HT1080 (cell line): ENCODE data around the gene NFIC. TPM values are rescaled to one million over a fixed set of nuclear protein-coding genes. Genes with fewer than 3 reads are reported as not detected.
A peak's percentile ranks its signal among the peaks of the same experiment; 100 is the strongest.
"Not testable (repeated sequence)": the region's sequence is repeated elsewhere in the genome, so short reads cannot be mapped to it uniquely, and the experiment has no call there.

Experiments used
- DNase-seq: peaks from one replicate; pipeline ENCODE4 v3.0.0-alpha.2; 2015; ENCODE audit warnings: low read depth
- total RNA-seq: library from RNA; depleted of rRNA; stranded (reverse); fragments of >200 nt; shearing (Covaris generic); gene quantifications from 2 replicates; pipeline ENCODE4 v1.2.3, GENCODE V29; 2014

The NFIC gene
- total RNA-seq, 1 experiment from 2014 or later, result 33.2 TPM

DNA sequence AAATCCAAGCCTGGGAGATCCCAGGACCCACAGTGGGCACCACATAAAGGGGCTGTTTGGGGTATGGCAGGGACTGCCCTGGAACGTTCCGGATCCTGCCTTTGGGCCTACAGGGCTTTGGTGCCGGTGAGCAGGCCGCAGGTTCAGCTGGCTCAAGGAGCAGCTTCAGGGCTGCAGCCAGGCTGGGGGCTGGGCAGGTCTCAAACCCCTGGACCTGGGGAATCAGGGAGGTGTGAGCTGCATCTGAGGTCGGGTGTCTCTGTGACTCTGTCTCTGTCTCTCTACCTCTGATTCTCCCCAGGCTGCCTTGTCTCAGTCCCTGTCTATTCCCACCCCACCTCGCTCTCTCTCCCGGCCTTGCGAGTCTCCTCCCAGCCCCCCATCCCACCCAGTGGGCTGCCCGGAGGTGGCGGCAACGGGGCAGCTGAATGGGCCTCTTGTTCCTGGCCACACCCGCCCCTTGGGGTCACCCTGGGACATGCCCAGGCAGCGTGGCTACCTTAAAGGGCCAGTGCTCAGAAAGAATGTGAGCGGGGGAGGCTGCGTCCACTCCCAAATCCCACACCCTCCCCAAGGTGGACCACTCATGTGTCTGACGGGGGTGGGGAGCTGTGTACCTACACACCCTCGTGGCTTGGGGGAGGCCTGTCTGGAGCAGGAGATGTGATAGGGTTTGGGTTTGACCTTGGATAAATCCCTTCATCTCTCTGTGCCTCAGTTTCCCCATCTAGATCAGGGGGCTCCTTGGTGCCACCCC lies 31.1 kb downstream of the NFIC start:
- peak; percentile 63 for DNase-seq

DNA sequence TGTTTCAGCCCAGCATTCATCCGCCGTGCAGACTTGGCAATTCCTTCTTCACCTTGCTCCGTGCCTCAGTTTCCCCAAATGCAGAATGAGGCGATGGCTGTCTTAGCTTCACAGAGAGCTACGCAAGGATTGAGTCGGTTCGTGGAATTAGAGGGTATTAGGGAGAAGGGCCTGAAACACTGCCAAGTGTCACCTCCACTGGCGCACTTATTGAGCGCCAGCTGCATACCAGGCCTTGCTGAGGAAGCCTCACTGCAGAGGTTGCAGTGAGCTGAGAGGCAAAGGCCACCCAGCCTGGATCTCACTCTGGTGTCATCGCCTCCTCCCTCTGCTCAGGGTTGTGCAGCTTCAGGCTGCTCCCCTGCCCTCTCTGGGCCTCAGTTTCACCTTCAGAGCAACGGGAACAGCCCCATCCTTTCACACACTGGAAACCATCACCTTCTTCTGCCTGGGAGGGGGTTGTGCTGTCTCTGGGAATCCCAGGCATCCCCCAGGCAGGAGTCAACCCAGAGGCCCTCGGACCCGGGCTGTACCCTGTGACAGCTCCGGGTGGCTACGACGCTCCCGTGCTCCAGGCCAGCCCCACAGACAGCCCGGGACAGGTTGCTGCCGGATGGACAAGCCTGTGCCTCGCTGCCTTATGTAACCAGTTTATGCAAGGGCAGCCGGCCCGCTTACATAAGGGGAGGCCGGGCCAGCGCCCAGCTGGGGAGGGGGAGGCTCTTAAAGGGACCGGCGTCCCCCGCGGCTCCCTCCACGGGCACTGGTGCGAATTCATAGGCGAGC lies 31.9 kb downstream of the NFIC start:
- no peak for DNase-seq

GRCh38 chr19:3398900-3399278 lies 32.5 kb downstream of the NFIC start:
- DNase-seq, result no peak

DNA sequence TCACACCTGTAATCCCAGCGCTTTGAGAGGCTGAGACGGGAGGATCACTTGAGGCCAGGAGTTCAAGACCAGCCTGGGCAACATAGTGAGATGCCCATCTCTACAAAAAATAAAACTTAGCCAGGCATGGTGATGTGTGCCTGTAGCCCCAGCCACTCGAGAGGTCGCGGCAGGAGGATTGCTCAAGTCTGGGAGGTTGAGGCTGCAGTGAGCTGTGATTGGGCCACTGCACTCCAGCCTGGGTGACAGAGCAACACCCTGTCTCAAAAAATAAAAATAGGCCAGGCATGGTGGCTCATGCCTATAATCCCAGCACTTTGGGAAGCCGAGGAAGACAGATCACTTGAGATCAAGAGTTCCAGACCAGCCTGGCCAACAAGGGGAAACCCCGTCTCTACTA lies 32.9 kb downstream of the NFIC start:
- not testable (repeated sequence) for DNase-seq

DNA sequence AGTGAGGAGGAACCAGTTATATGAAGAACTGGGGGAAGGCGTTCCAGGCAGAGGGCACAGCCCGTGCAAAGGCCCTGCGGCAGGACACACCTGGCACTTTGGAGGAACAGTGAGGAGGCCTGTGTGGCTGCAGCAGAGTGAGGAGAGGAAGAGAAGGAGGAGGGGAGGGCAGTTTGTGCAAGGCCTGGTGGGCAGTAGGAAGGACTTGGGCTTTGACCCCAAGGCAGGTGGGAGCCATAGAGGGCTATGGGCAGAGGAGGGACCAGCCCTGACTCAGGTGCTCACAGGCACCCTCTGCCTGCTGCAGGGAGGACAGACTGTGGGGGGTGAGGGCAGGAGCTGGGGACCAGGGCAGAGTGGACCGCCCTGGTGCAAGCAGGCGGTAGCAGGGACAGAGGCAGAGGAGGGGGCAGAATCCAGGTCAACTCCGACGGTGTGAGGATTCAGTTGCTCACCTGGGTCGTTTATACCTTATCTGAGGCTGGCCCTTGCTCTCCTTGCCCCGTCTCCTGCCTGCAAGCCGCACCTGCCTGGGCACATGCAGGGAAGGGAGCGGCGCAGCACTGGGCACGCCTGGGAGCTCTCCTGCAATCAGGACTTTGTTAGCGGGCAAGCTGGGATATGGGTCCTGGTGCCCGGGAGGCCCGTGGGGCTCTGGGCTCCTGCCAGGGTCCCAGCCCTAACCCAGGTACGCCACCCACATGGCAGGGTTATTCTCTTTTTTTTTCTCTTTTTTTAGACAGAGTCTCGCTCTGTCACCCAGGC lies 34.8 kb downstream of the NFIC start:
- DNase-seq, result no peak

DNA sequence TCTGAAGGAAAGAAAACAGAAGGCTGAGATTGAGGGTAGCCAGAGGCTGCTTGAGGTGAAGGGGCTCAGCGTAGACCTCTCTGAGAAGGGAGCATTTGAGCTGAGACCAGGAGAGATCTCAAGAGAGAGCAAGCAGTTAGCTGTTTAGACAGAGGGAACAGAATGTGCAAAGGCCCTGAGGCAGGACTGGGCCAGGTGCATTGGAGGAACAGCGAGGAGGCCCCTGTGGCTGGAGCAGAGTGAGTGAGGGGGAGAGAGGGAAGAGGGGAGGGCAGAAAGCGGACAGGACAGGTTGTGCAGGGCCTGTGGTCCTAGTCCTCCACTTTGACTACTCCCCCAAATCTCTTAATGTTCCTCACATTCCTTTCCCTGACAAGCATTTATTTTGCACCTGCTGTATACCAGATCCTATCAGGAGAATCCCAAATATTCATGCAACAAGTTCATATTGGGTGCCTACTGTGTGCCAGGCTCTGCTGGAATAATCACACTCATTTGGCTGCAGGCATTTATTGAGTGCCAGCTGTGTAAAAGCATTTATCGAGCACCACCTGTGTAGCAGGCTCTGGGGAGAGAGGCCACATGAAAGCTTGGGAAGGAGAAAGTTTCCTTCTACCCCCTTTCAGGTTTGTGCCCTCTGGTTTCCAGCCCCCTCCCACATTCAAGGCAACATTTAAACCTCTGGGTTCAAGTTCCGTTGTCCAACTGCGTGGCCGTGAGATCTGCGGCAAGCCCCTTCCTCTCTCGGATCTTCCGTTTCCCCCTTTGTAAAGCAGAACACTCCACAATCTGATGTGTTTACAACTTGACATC lies 36.5 kb downstream of the NFIC start:
- DNase-seq, result no peak

- DNase-seq, result no peak
Measured at GRCh38 chr19:3403489-3404323, 37.3 kb downstream of the NFIC start.

DNA sequence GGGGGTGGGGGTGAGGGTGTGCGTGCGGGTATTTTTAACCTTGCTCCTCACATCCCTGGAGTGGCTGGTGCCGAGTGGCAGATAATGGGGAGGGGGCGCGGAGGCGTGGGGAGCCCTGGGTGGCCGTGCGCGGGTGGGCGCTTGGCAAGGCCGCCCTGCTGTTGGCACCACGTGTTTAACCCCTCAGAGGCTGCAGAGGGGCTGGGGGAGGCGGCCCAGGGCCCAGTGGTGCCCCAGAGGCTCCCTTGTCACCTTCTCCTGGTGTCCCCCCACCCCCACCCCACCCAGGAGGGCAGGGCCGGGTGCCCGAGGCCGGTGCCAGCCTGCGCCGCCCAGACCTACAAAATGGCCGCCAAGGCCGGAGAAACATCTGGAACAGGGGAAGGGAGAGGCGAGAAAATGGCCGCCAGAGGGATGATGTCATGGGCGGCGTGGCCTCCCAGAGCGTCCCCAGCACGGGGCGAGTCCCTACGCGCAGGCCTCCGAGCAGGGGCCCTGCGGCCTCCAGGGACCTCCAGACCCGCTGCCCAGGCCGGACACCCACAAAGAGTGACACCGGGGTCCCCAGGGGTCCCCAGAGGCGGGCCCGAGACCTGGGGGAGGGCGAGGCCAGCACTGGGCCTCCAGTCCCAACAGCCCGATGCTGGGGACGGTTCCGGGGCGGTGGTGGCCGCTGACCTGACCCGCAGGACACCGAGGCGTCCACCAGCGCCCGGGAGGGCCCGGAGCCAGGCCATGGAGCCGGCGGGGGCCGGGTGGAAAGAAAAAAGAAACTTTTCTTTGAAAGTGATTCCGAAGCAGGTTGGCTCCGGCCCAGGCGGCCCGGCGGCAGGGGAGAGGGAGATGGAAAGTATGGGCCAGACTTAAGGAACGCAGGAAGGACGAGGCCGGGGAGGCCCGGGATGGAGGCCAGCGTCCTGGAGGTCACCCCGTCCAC lies 38.2 kb downstream of the NFIC start:
- DNase-seq, result no peak

DNA sequence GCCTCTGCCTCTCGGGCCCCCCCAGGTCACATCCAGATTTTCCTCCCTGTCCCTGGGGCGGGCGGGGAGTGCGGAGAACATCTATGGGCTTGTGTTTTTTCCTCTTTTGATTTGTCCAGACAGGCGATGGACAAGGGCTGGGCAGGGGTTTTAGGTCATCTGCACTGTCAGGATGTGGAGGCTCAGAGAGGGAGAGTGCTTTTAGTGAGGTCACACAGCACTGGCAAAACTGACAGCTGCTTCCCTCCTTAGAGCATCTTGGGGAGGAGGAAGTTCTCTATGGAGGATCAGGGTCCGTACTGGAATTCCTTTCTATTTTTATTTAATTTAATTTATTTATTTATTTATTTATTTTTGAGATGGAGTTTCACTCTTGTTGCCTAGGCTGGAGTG lies 38.9 kb downstream of the NFIC start:
- DNase-seq, result no peak

- no peak for DNase-seq
Measured at GRCh38 chr19:3406571-3407111, 40.3 kb downstream of the NFIC start.

- no peak for DNase-seq
Measured at GRCh38 chr19:3407556-3408516, 41.5 kb downstream of the NFIC start.

- DNase-seq, result no peak
Measured at GRCh38 chr19:3408996-3409345, 42.6 kb downstream of the NFIC start.

- DNase-seq, result no peak
Measured at GRCh38 chr19:3409346-3410064, 43.1 kb downstream of the NFIC start.

DNA sequence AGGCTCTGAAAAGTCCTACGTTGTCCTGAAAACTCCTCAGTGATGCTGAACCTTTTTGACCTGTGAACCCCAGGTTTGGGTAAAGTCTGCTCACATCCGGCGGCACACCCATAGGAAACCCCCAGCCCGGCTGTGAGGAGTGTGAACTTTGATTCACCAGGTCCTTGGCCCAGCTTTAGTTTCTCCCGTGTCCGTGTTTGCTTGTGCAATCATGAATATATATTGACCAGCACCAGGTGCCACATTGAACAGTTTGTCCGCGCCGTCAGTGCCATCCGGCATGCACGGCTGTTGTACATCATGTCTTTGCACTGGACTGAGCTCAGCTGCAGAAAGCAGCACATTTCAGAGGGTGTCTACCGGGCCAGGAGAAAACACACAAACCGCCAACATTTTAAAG lies 45.3 kb downstream of the NFIC start:
- DNase-seq, result no peak

GRCh38 chr19:3412066-3412465 lies 45.7 kb downstream of the NFIC start:
- no peak for DNase-seq

DNA sequence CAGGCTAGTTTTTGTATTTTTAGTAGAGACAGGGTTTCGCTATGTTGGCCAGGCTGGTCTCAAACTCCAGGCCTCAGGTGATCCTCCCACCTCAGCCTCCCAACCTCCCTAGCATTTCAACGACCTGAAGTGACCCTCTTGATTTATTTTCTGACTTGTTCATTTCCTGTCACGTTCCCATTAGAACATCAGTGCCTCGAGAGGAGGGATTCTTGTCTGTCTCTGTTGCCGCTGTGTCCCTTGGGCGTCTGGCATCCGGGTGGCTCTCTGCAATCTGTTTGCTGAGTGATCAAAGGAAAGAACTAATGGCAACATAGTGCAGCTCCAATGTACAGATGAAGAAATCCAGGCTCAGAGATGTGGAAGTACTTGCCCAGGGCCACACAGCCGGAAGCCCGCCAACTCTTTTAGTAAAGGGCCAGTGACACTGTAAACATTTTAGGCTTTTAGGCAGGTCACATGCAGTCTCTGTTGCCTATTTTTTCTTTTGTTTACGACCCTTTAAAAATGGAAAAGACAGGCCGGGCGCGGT lies 47.5 kb downstream of the NFIC start:
- DNase-seq, result no peak

DNA sequence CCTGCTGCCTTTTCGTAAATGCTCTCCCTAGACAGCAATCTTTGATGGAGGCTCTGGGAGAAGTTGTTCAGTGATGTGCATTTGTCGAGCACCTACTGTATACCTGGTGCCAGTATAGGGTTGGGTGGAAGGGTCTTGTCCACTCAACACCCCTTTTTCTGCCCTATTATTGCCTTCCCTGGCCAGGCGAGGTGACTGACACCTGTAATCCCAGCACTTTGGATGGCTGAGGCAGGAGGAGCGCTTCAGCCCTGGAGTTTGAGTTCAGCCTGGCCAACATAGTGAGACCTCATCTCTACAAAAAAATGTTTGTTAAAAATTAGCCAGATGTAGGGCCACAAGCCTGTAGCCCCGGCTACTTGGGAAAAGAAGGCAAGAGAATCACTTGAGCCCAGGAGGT lies 49.3 kb downstream of the NFIC start:
- no peak for DNase-seq
